Activated CD4-positive, alpha-beta T cell treated with anti-CD3 and anti-CD28 coated beads for 36 hours (primary cell): ENCODE results near the gene ATP1A3. TPM values are rescaled to one million over a fixed set of nuclear protein-coding genes. Genes with fewer than 3 reads are reported as not detected.

ENCODE experiments used
- ATAC-seq: fragments of 200-7000 bp; cut with Tn5 transposase; one replicate; pipeline ENCODE4 v1.10.0; 2021; ENCODE audit warnings: mild to moderate bottlenecking, moderate library complexity
- CTCF ChIA-PET: fragments of 350-600 bp; sonication (Branson Sonifier 250); formaldehyde crosslinking; loops from one replicate; lab custom pipeline; 2021; ENCODE audit warnings: antibody characterized with exemption; lab: Charles Lee
- POLR2A ChIA-PET: fragments of 350-600 bp; sonication (Branson Sonifier 250); formaldehyde crosslinking; loops from one replicate; lab custom pipeline; 2021; ENCODE audit warnings: antibody characterized with exemption, inconsistent platforms; lab: Charles Lee
- DNase-seq: peaks from one replicate; pipeline ENCODE4 v3.0.0-alpha.2; 2020
- H3K27ac Mint-ChIP-seq: one replicate; pipeline ENCODE4 v1.8.0; 2021; ENCODE audit warnings: mixed read lengths
- H3K27me3 Mint-ChIP-seq: one replicate; pipeline ENCODE4 v1.8.0; 2021; ENCODE audit warnings: mixed read lengths
- H3K36me3 Mint-ChIP-seq: one replicate; pipeline ENCODE4 v1.8.0; 2021; ENCODE audit warnings: low read depth, mixed read lengths
- H3K4me1 Mint-ChIP-seq: one replicate; pipeline ENCODE4 v1.8.0; 2021; ENCODE audit warnings: mixed read lengths
- H3K4me3 Mint-ChIP-seq: one replicate; pipeline ENCODE4 v1.8.0; 2021; ENCODE audit warnings: mild to moderate bottlenecking, moderate library complexity, mixed read lengths
- H3K9me3 Mint-ChIP-seq: one replicate; pipeline ENCODE4 v1.8.0; 2021; ENCODE audit warnings: low read depth, mixed read lengths
- intact Hi-C, 2 experiments: fragments of 100-400 bp; cut with DNase I in 1 of 2; cut with micrococcal nuclease in 1 of 2; formaldehyde crosslinking; loops; one replicate each; pipeline versions ENCODE4 v1.14.2 to v1.15.1; 2022 to 2024; cut with DNase I, micrococcal nuclease
- total RNA-seq, 2 experiments: library from RNA; stranded (reverse); gene quantifications; one replicate each; pipeline ENCODE4 v1.2.3, GENCODE V29; 2021

The ATP1A3 gene
- total RNA-seq, 2 experiments from 2014 or later = 1.8 TPM

- CTCF ChIA-PET = interaction anchor here (0.6 to 3.7 kb wide), 13 partner anchors 12 to 199 kb away, joined by 3 to 14 read pairs (median 6); partner anchors contain the start of gene RPS19
- peak; percentile 77 for ATAC-seq
- peak overlapping the region; percentile 81 for H3K4me3 Mint-ChIP-seq
- H3K4me1 Mint-ChIP-seq = peaks cover 16% of the 10 kb centered on the region
- H3K9me3 Mint-ChIP-seq = no peaks in the 10 kb centered on the region
- peak overlapping the region; percentile 73 for H3K27ac Mint-ChIP-seq
- H3K27me3 Mint-ChIP-seq = no peaks in the 10 kb centered on the region
- H3K36me3 Mint-ChIP-seq = no peaks in the 10 kb centered on the region
- peak; percentile 94 for DNase-seq
- intact Hi-C loops = loop anchor here (1.0 to 5.0 kb wide), 14 partner anchors 13 to 1794 kb away; partner anchors contain the start of genes ATP1A3 (in 1 of the 2), BCKDHA (in 1 of the 2), DEDD2 (in 1 of the 2) and EXOSC5 (in 1 of the 2)
- POLR2A ChIA-PET = interaction anchor here (1.0 to 1.6 kb wide), 4 partner anchors 13 to 99 kb away, joined by 3 to 6 read pairs (median 4); partner anchors contain the start of gene RPS19
Observed at GRCh38 chr19:41958367-41959055, 35.5 kb downstream of the ATP1A3 start.

DNA sequence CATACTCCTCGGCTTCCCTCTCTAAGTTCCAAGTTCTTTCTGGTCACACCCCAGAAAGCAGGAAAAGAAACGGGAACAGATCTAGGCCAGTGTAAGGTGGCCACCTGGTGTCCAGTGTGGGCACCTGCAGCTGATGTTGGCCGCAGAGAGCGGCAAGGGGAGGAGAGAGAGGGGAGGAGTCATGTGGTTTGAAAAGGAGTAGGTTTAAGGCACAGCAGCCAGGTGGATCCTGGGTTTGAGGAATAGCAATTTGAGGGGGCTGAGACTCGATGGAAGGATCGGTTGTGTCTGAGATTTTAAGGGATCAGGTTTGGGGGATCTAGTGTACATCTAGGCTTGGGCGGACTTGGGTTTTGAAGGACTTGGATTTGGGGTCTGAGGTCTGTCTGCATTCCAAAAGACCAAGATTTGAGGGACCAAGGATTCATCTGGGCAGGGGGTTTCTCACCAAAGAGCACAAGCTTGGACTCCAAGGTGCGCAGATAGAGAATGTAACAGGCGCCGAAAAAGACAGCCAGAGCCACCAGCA lies 36.1 kb downstream of the ATP1A3 start:
- CTCF ChIA-PET = interaction anchor here (1.0 to 3.7 kb wide), 12 partner anchors 11 to 165 kb away, joined by 3 to 14 read pairs (median 6); partner anchors contain the start of gene RPS19
- peaks cover 16% of the 10 kb centered on the region for H3K4me1 Mint-ChIP-seq
- H3K27ac Mint-ChIP-seq = peak overlapping the region; percentile 73
- POLR2A ChIA-PET = interaction anchor here (1.0 to 1.6 kb wide), 3 partner anchors 12 to 97 kb away, joined by 4 to 6 read pairs (median 4); partner anchors contain the start of gene RPS19
- peak; percentile 68 for DNase-seq
- no peaks in the 10 kb centered on the region for H3K9me3 Mint-ChIP-seq
- H3K36me3 Mint-ChIP-seq = no peaks in the 10 kb centered on the region
- H3K27me3 Mint-ChIP-seq = no peaks in the 10 kb centered on the region
- intact Hi-C loops = loop anchor here (1.0 to 5.0 kb wide), 7 partner anchors 74 to 1794 kb away; partner anchors contain the start of genes BCKDHA (in 1 of the 2), DEDD2 (in 1 of the 2), EXOSC5 (in 1 of the 2) and MEGF8 (in 1 of the 2)
- H3K4me3 Mint-ChIP-seq = peak overlapping the region; percentile 81
- ATAC-seq = peak; percentile 42

DNA sequence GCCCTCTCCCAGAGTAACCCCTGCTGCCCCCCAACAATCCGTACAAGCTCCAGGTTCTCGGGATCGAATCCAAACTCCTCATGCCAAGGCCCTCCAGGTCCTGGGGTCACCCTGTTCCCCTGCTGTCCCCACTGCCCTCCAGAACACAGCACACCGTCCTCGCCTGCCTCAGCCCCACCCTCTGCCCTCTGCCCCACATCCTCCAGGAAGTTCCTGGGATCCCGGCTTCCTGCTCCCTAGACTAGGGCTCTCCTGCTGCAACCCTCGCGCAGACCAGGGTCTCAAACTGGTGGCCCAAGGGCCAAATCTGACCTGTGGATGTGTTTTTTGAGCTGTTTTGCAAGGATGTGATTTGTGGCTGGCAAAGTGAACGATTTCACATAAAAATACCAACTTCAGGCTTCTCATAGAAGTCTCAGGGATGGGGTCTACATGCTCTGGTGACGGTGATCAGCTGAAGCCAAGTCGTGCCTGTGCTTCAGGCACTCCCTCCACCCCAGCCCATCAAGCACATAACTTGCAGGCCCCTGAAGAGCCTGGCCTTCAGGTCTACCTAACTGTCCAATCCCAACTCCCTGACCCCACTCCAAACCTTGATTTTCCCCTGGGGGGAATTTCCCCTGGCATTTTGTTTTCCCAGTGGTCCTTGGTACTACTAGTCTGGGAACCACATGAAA lies 36.7 kb downstream of the ATP1A3 start:
- intact Hi-C loops = loop anchor here (5.0 kb wide), 3 partner anchors 75 to 1795 kb away; partner anchors contain the start of gene SMG9 (in 1 of the 2)
- POLR2A ChIA-PET = interaction anchor here (0.6 to 1.0 kb wide), 3 partner anchors 82 to 87 kb away, joined by 3 to 5 read pairs (median 4); no protein-coding TSS in a partner anchor
- ATAC-seq (no peak), DNase-seq (no peak)
- peak overlapping the region; percentile 81 for H3K4me3 Mint-ChIP-seq
- H3K4me1 Mint-ChIP-seq = peaks cover 16% of the 10 kb centered on the region
- H3K27ac Mint-ChIP-seq = peak overlapping the region; percentile 73
- no peaks in the 10 kb centered on the region for H3K36me3 Mint-ChIP-seq
- no peaks in the 10 kb centered on the region for H3K27me3 Mint-ChIP-seq
- CTCF ChIA-PET = interaction anchor here (0.6 to 3.7 kb wide), 13 partner anchors 10 to 173 kb away, joined by 3 to 14 read pairs (median 5); partner anchors contain the start of gene RPS19
- no peaks in the 10 kb centered on the region for H3K9me3 Mint-ChIP-seq

- CTCF ChIA-PET = interaction anchor here (0.6 to 3.7 kb wide), 8 partner anchors 10 to 172 kb away, joined by 3 to 14 read pairs (median 5); partner anchors contain the start of gene RPS19
- Mint-ChIP-seq H3K27me3 (no peaks in the 10 kb centered on the region), H3K4me1 (peaks cover 18% of the 10 kb centered on the region), H3K36me3 (no peaks in the 10 kb centered on the region), H3K27ac (no peak overlapping the region), H3K4me3 (no peak overlapping the region), H3K9me3 (no peaks in the 10 kb centered on the region)
- no peak for ATAC-seq
- DNase-seq = no peak
- POLR2A ChIA-PET = interaction anchor here (0.6 to 1.0 kb wide), 2 partner anchors 81 to 84 kb away, joined by 3 to 5 read pairs; no protein-coding TSS in a partner anchor
- intact Hi-C loops = loop anchor here (5.0 kb wide), 3 partner anchors 76 to 1796 kb away; partner anchors contain the start of gene SMG9 (in 1 of the 2)
Observed at GRCh38 chr19:41956621-41957020, 37.4 kb downstream of the ATP1A3 start.

DNA sequence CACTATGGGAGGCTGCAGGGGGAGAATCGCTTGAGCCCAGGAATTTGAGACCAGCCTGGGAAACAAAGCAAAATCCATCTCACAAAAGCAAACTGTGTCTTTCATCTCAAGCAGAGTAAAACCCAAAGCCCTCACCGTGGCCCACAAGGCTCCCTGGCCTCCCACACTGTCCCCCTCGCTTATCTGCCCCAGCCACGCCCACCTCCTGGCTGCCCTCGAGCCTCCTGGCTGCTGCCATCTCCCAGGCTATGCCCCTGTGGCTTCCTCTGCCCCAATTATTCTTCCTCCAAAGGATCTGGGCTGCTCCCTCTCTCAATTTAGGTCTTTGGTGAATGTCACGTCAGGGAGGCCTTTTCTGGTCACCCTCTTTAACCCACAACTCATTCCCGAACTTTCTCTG lies 38.5 kb downstream of the ATP1A3 start:
- Mint-ChIP-seq H3K27me3 (no peaks in the 10 kb centered on the region), H3K36me3 (no peaks in the 10 kb centered on the region), H3K4me1 (peaks cover 22% of the 10 kb centered on the region), H3K4me3 (no peak overlapping the region), H3K27ac (no peak overlapping the region), H3K9me3 (no peaks in the 10 kb centered on the region)
- ATAC-seq (no peak), DNase-seq (no peak)
- ChIA-PET CTCF (no interaction called here), POLR2A (no interaction called here)
- intact Hi-C loops = loop anchor here (5.0 kb wide), 3 partner anchors 77 to 1797 kb away; partner anchors contain the start of gene SMG9 (in 1 of the 2)

- POLR2A ChIA-PET = no interaction called here
Observed at GRCh38 chr19:41951686-41952172, 42.3 kb downstream of the ATP1A3 start.

DNA sequence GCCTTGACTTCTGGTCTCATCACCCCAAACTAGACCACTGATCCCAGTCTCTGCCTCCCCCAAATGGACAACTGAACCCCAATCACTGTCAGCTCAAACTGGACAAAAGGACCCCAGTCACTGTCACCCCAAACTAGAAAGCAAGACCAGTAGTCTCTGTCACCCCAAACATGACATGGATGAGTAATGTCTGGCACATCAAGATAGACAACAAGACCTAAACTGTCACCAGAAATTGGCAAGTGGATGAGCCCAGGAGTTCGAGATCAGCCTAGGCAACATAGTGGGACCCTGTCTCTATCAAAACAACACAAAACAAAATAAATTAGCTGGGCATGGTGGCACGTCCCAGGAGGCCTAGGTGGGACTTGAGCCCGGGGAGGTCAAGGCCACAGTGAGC lies 46.9 kb downstream of the ATP1A3 start:
- Mint-ChIP-seq H3K27ac (peak overlapping the region; percentile 89), H3K4me1 (peaks cover 46% of the 10 kb centered on the region), H3K4me3 (no peak overlapping the region), H3K9me3 (no peaks in the 10 kb centered on the region), H3K36me3 (no peaks in the 10 kb centered on the region), H3K27me3 (peaks cover 4% of the 10 kb centered on the region)
- DNase-seq (no peak), ATAC-seq (no peak)
- CTCF ChIA-PET = interaction anchor here (0.7 to 3.9 kb wide), 9 partner anchors 10 to 583 kb away, joined by 3 to 18 read pairs (median 7); partner anchors contain the start of genes B9D2 and RPS19
- intact Hi-C loops = loop anchor here in 1 of 2 experiments (5.0 to 10.0 kb wide), 3 partner anchors 172 to 402 kb away; no protein-coding TSS in a partner anchor
- POLR2A ChIA-PET = no interaction called here

More at GRCh38 chr19:41951686-41952172, 42.3 kb downstream of the ATP1A3 start:
- intact Hi-C loops = loop anchor here (1.0 to 5.0 kb wide), 6 partner anchors 16 to 159 kb away; no protein-coding TSS in a partner anchor
- no peak overlapping the region for H3K4me3 Mint-ChIP-seq
- ATAC-seq (peak; percentile 90), DNase-seq (peak; percentile 94)
- H3K27me3 Mint-ChIP-seq = no peaks in the 10 kb centered on the region
- peaks cover 15% of the 10 kb centered on the region for H3K4me1 Mint-ChIP-seq
- H3K9me3 Mint-ChIP-seq = no peaks in the 10 kb centered on the region
- CTCF ChIA-PET = interaction anchor here (0.6 to 2.8 kb wide), 8 partner anchors 14 to 159 kb away, joined by 3 to 40 read pairs (median 4); no protein-coding TSS in a partner anchor
- H3K27ac Mint-ChIP-seq = peak overlapping the region; percentile 7
- no peaks in the 10 kb centered on the region for H3K36me3 Mint-ChIP-seq

DNA sequence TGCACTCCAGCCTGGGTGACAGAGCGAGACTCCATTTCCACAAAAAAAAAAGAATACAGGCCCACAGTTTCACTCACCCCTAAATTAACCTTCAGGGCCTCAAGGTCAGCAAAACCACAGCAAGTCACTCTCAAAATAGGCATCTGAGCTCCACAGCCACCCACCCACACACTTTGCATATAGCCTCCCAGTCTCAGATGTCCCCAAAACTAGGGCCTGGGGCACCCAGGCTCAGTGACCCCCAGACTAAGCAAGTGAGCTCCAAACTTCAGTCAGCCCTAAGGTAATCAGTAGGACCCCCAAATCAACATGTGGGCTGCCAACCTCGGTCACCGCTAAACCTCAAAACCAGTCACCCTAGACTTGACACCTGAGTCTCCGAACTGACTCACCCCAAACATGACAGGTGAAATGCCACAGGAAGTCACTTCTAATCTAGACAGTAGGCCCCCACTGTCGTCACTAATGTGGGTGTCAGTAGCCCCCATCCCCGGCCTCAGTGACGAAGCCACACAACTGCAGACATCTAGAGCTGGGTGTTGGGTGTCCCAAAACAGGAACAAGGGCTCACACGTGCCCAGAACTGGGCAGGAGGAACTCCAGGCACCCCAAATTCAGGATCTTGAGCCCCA lies 48.8 kb downstream of the ATP1A3 start:
- intact Hi-C loops = loop anchor here (1.0 to 10.0 kb wide), 9 partner anchors 14 to 400 kb away; partner anchors contain the start of genes RABAC1 (in 1 of the 2) and RPS19 (in 1 of the 2)
- Mint-ChIP-seq H3K4me3 (peak overlapping the region; percentile 41), H3K9me3 (no peaks in the 10 kb centered on the region), H3K27ac (peak overlapping the region; percentile 96), H3K4me1 (peaks cover 50% of the 10 kb centered on the region), H3K36me3 (no peaks in the 10 kb centered on the region), H3K27me3 (peaks cover 4% of the 10 kb centered on the region)
- ChIA-PET CTCF (interaction anchor here (0.7 to 3.9 kb wide), 16 partner anchors 8 to 152 kb away, joined by 3 to 18 read pairs (median 6); partner anchors contain the start of genes RABAC1 and RPS19), POLR2A (interaction anchor here (0.6 to 2.2 kb wide), 12 partner anchors 8 to 81 kb away, joined by 3 to 12 read pairs (median 5); partner anchors contain the start of gene RABAC1)
- DNase-seq (peak; percentile 95), ATAC-seq (peak; percentile 92)

- Mint-ChIP-seq H3K27me3 (peaks cover 4% of the 10 kb centered on the region), H3K4me3 (no peak overlapping the region), H3K27ac (peak overlapping the region; percentile 96), H3K9me3 (no peaks in the 10 kb centered on the region), H3K4me1 (peaks cover 50% of the 10 kb centered on the region), H3K36me3 (no peaks in the 10 kb centered on the region)
- no peak for DNase-seq
- ChIA-PET CTCF (interaction anchor here (0.7 to 1.8 kb wide), 3 partner anchors 8 to 73 kb away, joined by 3 to 7 read pairs (median 3); no protein-coding TSS in a partner anchor), POLR2A (interaction anchor here (0.7 to 1.6 kb wide), 3 partner anchors 7 to 44 kb away, joined by 3 to 6 read pairs (median 3); no protein-coding TSS in a partner anchor)
- intact Hi-C loops = loop anchor here in 1 of 2 experiments (10.0 kb wide), 2 partner anchors 170 to 400 kb away; no protein-coding TSS in a partner anchor
- ATAC-seq = no peak
Observed at GRCh38 chr19:41944336-41944735, 49.7 kb downstream of the ATP1A3 start.
